Endothelial cell of hepatic sinusoid (primary cell): ENCODE measurements around the gene MT1E.
"Not testable (repeated sequence)": the region's sequence is repeated elsewhere in the genome, so short reads cannot be mapped to it uniquely, and the experiment has no call there.

Experiments
- in situ Hi-C: cut with HindIII; loops from 2 replicates; pipeline ENCODE4 v1.10.0; 2017; ENCODE audit warnings: low sequenced_read_pairs

MT1E gene

DNA sequence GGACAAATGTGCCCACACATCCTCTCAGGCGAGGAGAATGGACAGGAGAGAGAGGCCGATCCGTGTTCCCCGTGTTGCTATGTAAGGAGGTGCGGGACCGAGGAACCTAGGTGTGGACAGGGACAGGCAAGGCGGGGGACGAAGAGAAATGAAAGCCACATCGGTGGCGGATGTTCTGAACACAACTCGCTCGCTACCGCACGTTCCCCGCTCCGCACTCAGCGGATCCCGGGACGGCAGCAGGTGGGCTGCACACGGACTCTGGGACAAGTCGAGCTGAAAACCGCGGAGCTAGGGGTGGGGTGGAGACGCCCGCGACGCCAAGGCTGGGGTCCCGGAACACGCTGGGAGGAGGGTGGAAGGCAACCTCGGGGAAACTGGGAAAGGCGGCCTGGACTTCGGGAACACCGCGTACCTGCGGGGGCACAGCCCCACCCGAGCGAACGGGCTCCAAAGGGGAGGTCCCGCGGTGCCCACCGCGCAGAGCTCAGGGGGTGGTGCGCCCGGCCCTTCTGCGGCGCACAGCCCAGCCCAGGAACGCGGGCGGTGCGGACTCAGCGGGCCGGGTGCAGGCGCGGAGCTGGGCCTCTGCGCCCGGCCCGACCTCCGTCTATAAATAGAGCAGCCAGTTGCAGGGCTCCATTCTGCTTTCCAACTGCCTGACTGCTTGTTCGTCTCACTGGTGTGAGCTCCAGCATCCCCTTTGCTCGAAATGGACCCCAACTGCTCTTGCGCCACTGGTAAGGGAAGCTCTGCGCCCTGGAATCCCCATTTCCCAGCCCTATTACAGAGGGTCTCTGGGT is at the start of gene MT1E:
Gene MT1E, plus strand, starts transcription at position 642 of the 803 bp plus-strand sequence. Its CDS starts 71 bp downstream, at position 713.
- in situ Hi-C loops: no loop called here

- in situ Hi-C loops: no loop called here
Measured at GRCh38 chr16:56576585-56577299, 48.8 kb upstream of the MT1E start.

GRCh38 chr16:56577300-56577625 is 48.3 kb upstream of the MT1E start:
- in situ Hi-C loops: no loop called here

DNA sequence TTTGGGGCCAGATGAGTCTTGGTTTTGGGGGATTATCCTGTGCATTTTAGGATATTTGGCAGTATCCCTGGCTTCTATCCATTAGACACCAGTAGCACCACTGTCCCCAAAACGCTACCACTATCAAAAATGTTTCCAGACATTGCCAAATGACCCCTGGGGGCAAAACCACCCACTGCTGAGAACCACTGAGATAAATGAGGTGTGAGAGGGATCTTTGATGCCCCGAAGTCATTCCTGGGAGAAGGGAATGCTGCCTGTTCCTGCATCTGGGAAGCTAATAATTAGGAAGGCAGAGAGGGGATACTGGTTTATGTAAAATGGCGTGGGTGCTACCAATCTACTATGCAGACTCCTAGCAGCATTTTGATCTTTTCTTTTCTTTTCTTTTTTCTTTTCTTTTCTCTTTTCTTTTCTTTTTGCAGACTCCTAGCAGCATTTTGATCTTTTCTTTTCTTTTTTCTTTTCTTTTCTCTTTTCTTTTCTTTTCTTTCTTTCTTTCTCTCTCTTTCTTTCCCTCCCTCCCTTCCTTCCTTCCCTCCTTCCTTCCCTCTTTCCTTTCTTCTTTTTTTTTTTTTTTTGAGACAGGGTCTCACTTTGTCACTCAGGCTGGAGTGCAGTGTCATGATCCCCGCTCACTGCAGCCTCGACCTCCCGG is 45.1 kb upstream of the MT1E start:
- in situ Hi-C loops: no loop called here

GRCh38 chr16:56582911-56583310 is 42.7 kb upstream of the MT1E start:
- in situ Hi-C loops: not testable (repeated sequence)

DNA sequence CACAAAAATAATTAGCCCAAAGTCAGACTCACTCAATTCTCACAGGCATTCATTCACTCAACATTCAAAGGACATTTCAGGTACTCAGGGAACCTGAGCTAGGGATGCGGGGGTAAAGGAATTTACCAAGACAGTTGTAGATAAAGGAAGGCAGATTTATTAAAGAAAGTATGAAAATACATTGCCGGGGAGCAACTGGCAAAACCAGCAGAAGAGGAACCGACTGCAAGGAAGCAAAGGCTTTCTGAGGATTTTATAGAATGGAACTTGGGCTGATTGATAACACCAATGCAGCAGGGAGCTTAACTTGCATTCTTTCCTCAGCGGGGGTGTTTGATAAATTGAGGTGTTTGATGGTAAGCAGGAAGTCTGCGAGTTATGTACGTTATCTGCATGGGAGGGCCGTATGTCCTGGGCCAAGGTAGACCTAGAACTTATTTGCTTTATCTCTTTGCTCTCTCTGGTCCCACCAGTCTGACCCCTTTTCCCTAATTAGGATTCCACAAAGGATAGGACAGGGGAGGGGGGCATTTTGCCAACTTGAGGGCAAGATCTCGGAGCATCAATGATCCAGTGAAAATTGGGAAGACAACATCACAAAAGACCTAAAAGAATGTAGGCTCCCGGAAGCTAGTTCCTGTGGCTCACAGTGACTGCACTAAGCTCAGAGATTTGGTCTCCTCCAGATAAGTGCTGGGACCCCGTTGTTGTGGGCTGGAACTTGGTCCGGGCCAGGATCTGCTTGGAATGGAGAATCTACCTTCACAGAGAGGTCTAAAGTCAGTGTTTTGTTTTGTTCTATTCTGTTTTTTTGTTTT is 42.0 kb upstream of the MT1E start:
- in situ Hi-C loops: no loop called here

- in situ Hi-C loops: no loop called here
Measured at GRCh38 chr16:56584276-56584675, 41.3 kb upstream of the MT1E start.

- in situ Hi-C loops: no loop called here
Measured at GRCh38 chr16:56588781-56589140, 36.8 kb upstream of the MT1E start.

DNA sequence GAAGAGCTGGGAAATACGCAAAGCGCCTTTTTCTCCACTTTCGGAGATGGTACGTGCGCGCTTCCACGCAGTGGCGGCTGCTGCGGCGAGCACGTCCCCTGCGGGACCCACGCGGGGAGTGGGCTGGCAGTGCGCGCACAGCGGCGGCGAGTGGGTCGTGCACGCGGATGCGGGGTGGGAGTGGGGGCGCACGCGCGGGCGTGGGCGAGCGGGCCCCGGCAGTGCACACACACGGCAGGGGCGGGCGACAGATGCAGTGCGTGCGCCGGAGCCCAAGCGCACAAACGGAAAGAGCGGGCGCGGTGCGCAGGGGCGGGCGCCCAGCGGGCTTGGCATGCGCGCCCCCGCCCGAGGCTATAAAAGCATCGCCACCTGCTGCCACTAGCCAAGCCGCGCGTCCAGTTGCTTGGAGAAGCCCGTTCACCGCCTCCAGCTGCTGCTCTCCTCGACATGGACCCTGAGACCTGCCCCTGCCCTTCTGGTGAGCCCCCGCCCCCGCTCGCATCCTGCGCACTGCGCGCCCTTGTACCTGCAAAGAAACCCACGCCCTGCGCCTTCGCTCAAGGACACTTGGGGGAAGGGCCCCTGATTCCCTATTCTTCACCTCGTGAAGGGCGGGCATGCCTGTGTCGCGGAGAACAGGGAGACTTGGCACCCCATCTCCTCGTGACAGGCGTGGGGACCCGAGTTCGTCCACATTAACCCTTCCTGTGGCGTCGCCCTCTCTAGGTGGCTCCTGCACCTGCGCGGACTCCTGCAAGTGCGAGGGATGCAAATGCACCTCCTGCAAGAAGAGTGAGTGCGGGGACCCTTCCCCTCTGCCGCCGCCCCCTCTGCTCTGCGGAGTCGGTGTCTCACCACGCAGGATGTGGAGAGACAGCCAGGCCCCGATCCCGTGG is 36.2 kb upstream of the MT1E start, which contains the start of gene MT3:
Gene MT3, plus strand, starts transcription at position 388 of the 899 bp plus-strand sequence. Its CDS starts 63 bp downstream, at position 451.
- in situ Hi-C loops: no loop called here

GRCh38 chr16:56591377-56592060 is 34.1 kb upstream of the MT1E start:
- in situ Hi-C loops: no loop called here

GRCh38 chr16:56593573-56594291 is 31.8 kb upstream of the MT1E start:
- in situ Hi-C loops: no loop called here

GRCh38 chr16:56594292-56594619 is 31.3 kb upstream of the MT1E start:
- in situ Hi-C loops: no loop called here

GRCh38 chr16:56600398-56600999 is 25.1 kb upstream of the MT1E start:
- in situ Hi-C loops: no loop called here

- in situ Hi-C loops: no loop called here
Measured at GRCh38 chr16:56601325-56601724, 24.3 kb upstream of the MT1E start.

GRCh38 chr16:56603589-56603988 is 22.0 kb upstream of the MT1E start:
- in situ Hi-C loops: no loop called here

GRCh38 chr16:56604966-56605365 is 20.6 kb upstream of the MT1E start:
- in situ Hi-C loops: no loop called here

DNA sequence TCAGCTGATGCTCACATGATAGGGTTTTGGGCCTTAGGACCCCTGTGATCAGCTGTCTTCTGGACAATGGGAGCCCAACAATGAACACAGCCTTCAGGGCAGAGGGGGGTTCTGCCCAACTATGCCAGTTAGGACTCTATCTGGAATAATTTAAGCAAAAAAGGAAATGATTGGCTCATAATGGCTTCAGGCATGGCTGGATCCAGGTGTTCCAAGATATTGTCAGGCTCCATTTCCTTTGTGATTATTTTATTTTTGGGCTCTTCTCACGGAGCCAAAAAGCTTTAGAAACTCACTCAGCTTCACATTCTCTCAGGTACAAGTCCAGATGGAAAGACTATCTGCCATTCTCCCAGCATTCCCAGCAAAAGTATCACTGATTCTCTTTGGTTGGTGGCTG is 20.1 kb upstream of the MT1E start:
- in situ Hi-C loops: no loop called here

GRCh38 chr16:56606071-56606475 is 19.5 kb upstream of the MT1E start:
- in situ Hi-C loops: no loop called here
